HG02610 (cell line): ENCODE data around the gene FBP2.

Experiments
- ATAC-seq: cut with Tn5 transposase; IDR thresholded peaks from one replicate; pipeline ENCODE4 v1.9.1; 2021; ENCODE audit warnings: mild to moderate bottlenecking, moderate library complexity; ENCODE audit not compliant: unreplicated experiment

FBP2 gene

GRCh38 chr9:94593459-94594345, at the start of gene FBP2:
Gene FBP2 (minus strand): TSS chr9:94593824. CDS start chr9:94593726, 98 bp downstream.
- no peak for ATAC-seq

GRCh38 chr9:94643176-94643575, 49.6 kb upstream of the FBP2 start:
- no peak for ATAC-seq

GRCh38 chr9:94642501-94642900, 48.9 kb upstream of the FBP2 start:
- no peak for ATAC-seq

- ATAC-seq = no peak
These were observed 46.4 kb upstream of the FBP2 start for GRCh38 chr9:94639999-94640376.

- no peak for ATAC-seq
These were observed 45.7 kb upstream of the FBP2 start, which contains the start of gene FBP1 for GRCh38 chr9:94639061-94639998. Gene FBP1 (minus strand): TSS chr9:94639518. CDS start chr9:94639310, 208 bp downstream.

- ATAC-seq = no peak
These were observed 44.9 kb upstream of the FBP2 start for GRCh38 chr9:94638335-94639060.

GRCh38 chr9:94632737-94633136, 39.1 kb upstream of the FBP2 start:
- no peak for ATAC-seq

- ATAC-seq = no peak
These were observed 38.0 kb upstream of the FBP2 start for GRCh38 chr9:94631599-94631998.

- ATAC-seq = no peak
These were observed 37.2 kb upstream of the FBP2 start for GRCh38 chr9:94630833-94631232.

- ATAC-seq = no peak
These were observed 36.7 kb upstream of the FBP2 start for GRCh38 chr9:94630281-94630680.

- no peak for ATAC-seq
These were observed 33.7 kb upstream of the FBP2 start for GRCh38 chr9:94627287-94627686.

- no peak for ATAC-seq
These were observed 32.2 kb upstream of the FBP2 start for GRCh38 chr9:94625835-94626234.

GRCh38 chr9:94624629-94625028, 31.0 kb upstream of the FBP2 start:
- ATAC-seq = no peak

- no peak for ATAC-seq
These were observed 29.6 kb upstream of the FBP2 start for GRCh38 chr9:94623253-94623652.

GRCh38 chr9:94622087-94622800, 28.6 kb upstream of the FBP2 start:
- ATAC-seq = no peak

GRCh38 chr9:94619026-94619425, 25.4 kb upstream of the FBP2 start:
- no peak for ATAC-seq

- ATAC-seq = no peak
These were observed 19.4 kb upstream of the FBP2 start for GRCh38 chr9:94613003-94613402.

- ATAC-seq = no peak
These were observed 18.4 kb upstream of the FBP2 start for GRCh38 chr9:94612071-94612470.

GRCh38 chr9:94611638-94612068, 18.0 kb upstream of the FBP2 start:
- no peak for ATAC-seq

GRCh38 chr9:94610181-94610606, 16.6 kb upstream of the FBP2 start:
- ATAC-seq = no peak
